CD14-positive monocyte (primary cell): ENCODE data around the gene NPAS2. TPM values are rescaled to one million over a fixed set of nuclear protein-coding genes. Genes with fewer than 3 reads are reported as not detected.

Experiments used
- DNase-seq, 3 donors: peaks; one replicate each; pipeline ENCODE4 v3.0.0-alpha.2; 2011 to 2022
- H2AFZ ChIP-seq: 2 replicates; pipeline ENCODE4 v1.6.0; 2012; ENCODE audit warnings: mild to moderate bottlenecking, low read depth, low read length, inconsistent platforms; ENCODE audit not compliant: insufficient read depth, poor library complexity, severe bottlenecking
- H3K27ac ChIP-seq, 2 donors: 1 replicate in 1 of 2; 2 replicates in 1 of 2; pipeline ENCODE4 v1.5.1; 2012 to 2013; ENCODE audit warnings: low read length in 2 of 2, control low read depth in 1 of 2, inconsistent platforms in 1 of 2, low read depth in 1 of 2, mild to moderate bottlenecking in 1 of 2
- H3K27me3 ChIP-seq, 2 donors: one replicate each; pipeline versions ENCODE4 v1.6.0 to v1.6.1; 2011 to 2013; ENCODE audit warnings: low read length in 2 of 2; ENCODE audit not compliant: control insufficient read depth in 2 of 2, insufficient read depth in 2 of 2
- H3K36me3 ChIP-seq, 2 donors: replicated peaks in 1 of 2; 1 replicate in 1 of 2; 2 replicates in 1 of 2; pipeline versions ENCODE4 v1.5.1 to v1.6.1; 2012 to 2013; ENCODE audit warnings: low read length in 2 of 2, control low read depth in 1 of 2, inconsistent platforms in 1 of 2, mild to moderate bottlenecking in 1 of 2; ENCODE audit not compliant: insufficient read depth in 2 of 2, control insufficient read depth in 1 of 2
- H3K4me1 ChIP-seq, 2 donors: 1 replicate in 1 of 2; 2 replicates in 1 of 2; pipeline versions ENCODE4 v1.5.1 to v1.6.1; 2012 to 2013; ENCODE audit warnings: low read length in 2 of 2, control low read depth in 1 of 2, inconsistent platforms in 1 of 2, mild to moderate bottlenecking in 1 of 2, moderate library complexity in 1 of 2; ENCODE audit not compliant: insufficient read depth in 2 of 2, control insufficient read depth in 1 of 2
- H3K4me2 ChIP-seq: replicated peaks from 2 replicates; pipeline ENCODE3; 2012; ENCODE audit warnings: low read length, moderate library complexity, mild to moderate bottlenecking; ENCODE audit not compliant: poor library complexity, severe bottlenecking; ENCODE audit errors: extremely low read depth
- H3K4me3 ChIP-seq, 3 experiments: fragments of 200-600 bp in 1 of 3; sonication (generic) in 1 of 3; replicated peaks in 1 of 3; 1 replicate in 2 of 3; 2 replicates in 1 of 3; pipeline ENCODE4 v1.5.1; 2011 to 2013; ENCODE audit warnings: low read length in 3 of 3, mild to moderate bottlenecking in 3 of 3, control low read depth in 2 of 3, low read depth in 2 of 3, inconsistent platforms in 1 of 3, moderate library complexity in 1 of 3
- H3K79me2 ChIP-seq: 2 replicates; pipeline ENCODE4 v1.6.0; 2012; ENCODE audit warnings: mild to moderate bottlenecking, control low read depth, inconsistent platforms, low read length, moderate library complexity; ENCODE audit not compliant: insufficient read depth
- H3K9ac ChIP-seq: 2 replicates; pipeline ENCODE4 v1.6.0; 2017; ENCODE audit warnings: low read length, mild to moderate bottlenecking; ENCODE audit not compliant: insufficient read depth, poor library complexity, severe bottlenecking
- H3K9me3 ChIP-seq, 2 donors: replicated peaks in 1 of 2; 1 replicate in 1 of 2; 2 replicates in 1 of 2; pipeline versions ENCODE4 v1.5.1 to v1.6.1; 2012 to 2013; ENCODE audit warnings: low read length in 2 of 2, control low read depth in 1 of 2; ENCODE audit not compliant: control insufficient read depth in 1 of 2, insufficient read depth in 1 of 2
- H4K20me1 ChIP-seq: 2 replicates; pipeline ENCODE4 v1.6.0; 2012; ENCODE audit warnings: mild to moderate bottlenecking, low read length, control low read depth, moderate library complexity; ENCODE audit not compliant: insufficient read depth
- H3K27ac Mint-ChIP-seq, 7 donors: one replicate each; pipeline ENCODE4 v1.8.0; 2020; ENCODE audit warnings: mild to moderate bottlenecking in 7 of 7, mixed read lengths in 7 of 7, moderate library complexity in 6 of 7, inconsistent platforms in 2 of 7
- H3K27me3 Mint-ChIP-seq, 3 donors: one replicate each; pipeline ENCODE4 v1.8.0; 2021 to 2022; ENCODE audit warnings: low read depth in 3 of 3, mild to moderate bottlenecking in 3 of 3, mixed read lengths in 3 of 3, moderate library complexity in 3 of 3, inconsistent platforms in 1 of 3
- H3K36me3 Mint-ChIP-seq, 2 donors: one replicate each; pipeline ENCODE4 v1.8.0; 2020; ENCODE audit warnings: mixed read lengths in 2 of 2, inconsistent platforms in 1 of 2, mild to moderate bottlenecking in 1 of 2
- H3K4me1 Mint-ChIP-seq: one replicate; pipeline ENCODE4 v1.8.0; 2020; ENCODE audit warnings: mild to moderate bottlenecking, mixed read lengths
- H3K4me3 Mint-ChIP-seq, 2 donors: one replicate each; pipeline ENCODE4 v1.8.0; 2020; ENCODE audit warnings: mild to moderate bottlenecking in 2 of 2, mixed read lengths in 2 of 2, moderate library complexity in 1 of 2
- H3K9me3 Mint-ChIP-seq, 7 donors: one replicate each; pipeline ENCODE4 v1.8.0; 2020 to 2022; ENCODE audit warnings: mixed read lengths in 7 of 7, mild to moderate bottlenecking in 6 of 7, moderate library complexity in 6 of 7, inconsistent platforms in 2 of 7
- WGBS: methylation state at CpG from one replicate; pipeline ENCODE4 v1.1.5; 2013; ENCODE audit warnings: missing lambda C conversion rate; ENCODE audit not compliant: insufficient coverage; 5-methylcytosine and 5-hydroxymethylcytosine counted together
- intact Hi-C, 2 donors: fragments of 100-400 bp; cut with micrococcal nuclease; formaldehyde crosslinking; loops; one replicate each; pipeline versions ENCODE4 v1.15.0 to v1.15.1; 2023
- polyA plus RNA-seq, 3 donors: library from polyadenylated mRNA; depleted of rRNA in 1 of 3; unstranded in 2 of 3; stranded (reverse) in 1 of 3; fragments of 300-500 nt in 2 of 3; fragments of >200 nt in 1 of 3; fragmentation: Illumina TruSeq in 2 of 3; gene quantifications; 1 replicate in 2 of 3; 2 replicates in 1 of 3; pipeline ENCODE4 v1.2.3, GENCODE V29; 2012 to 2021
- TF ChIP-seq, protein P1 (sequence below): fragments of 200-600 bp; IDR thresholded peaks from one replicate; pipeline ENCODE4 v1.8.0; 2022; ENCODE audit warnings: antibody characterized with exemption, mild to moderate bottlenecking

Gene NPAS2
- polyA plus RNA-seq, 3 donors: not detected

DNA sequence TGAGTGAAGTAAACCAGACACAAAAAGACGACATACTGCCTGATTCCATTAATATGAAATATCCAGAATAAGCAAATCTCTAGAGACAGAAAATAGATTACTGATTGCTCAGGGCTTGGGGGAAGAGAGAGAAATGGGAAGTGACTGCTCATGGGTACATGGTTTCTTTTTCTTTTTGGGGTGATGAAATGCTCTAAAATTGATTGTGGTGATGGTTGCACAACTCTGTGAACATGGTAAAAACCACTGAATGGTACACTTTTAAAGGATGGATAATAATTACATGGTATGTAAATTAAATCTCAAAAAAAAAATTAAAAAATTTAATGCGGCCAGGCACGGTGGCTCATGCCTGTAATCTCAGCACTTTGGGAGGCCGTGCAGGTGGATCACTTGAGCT is 221.5 kb downstream of the NPAS2 start:
- no peak overlapping the region for H3K9ac ChIP-seq
- peaks cover 48 to 60% of the 10 kb centered on the region in 2 donors for H3K4me1 ChIP-seq
- Mint-ChIP-seq H3K4me3 (peak overlapping the region; percentile 17 to 22), H3K27me3 (no peaks in the 10 kb centered on the region), H3K4me1 (peaks cover 66% of the 10 kb centered on the region), H3K36me3 (peaks cover 38 to 45% of the 10 kb centered on the region in 2 donors), H3K27ac (peak overlapping the region; percentile 50 to 89 (median 82)), H3K9me3 (peaks cover 0 to 2% (median 0%) of the 10 kb centered on the region in 7 donors)
- WGBS: 22% methylated on average over 3 of the region's 4 CpGs
- TF ChIP-seq, protein P1, sequence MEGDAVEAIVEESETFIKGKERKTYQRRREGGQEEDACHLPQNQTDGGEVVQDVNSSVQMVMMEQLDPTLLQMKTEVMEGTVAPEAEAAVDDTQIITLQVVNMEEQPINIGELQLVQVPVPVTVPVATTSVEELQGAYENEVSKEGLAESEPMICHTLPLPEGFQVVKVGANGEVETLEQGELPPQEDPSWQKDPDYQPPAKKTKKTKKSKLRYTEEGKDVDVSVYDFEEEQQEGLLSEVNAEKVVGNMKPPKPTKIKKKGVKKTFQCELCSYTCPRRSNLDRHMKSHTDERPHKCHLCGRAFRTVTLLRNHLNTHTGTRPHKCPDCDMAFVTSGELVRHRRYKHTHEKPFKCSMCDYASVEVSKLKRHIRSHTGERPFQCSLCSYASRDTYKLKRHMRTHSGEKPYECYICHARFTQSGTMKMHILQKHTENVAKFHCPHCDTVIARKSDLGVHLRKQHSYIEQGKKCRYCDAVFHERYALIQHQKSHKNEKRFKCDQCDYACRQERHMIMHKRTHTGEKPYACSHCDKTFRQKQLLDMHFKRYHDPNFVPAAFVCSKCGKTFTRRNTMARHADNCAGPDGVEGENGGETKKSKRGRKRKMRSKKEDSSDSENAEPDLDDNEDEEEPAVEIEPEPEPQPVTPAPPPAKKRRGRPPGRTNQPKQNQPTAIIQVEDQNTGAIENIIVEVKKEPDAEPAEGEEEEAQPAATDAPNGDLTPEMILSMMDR: no peak
- DNase-seq: peak; percentile 47 to 66 (median 65)
- H3K9me3 ChIP-seq: no peaks in the 10 kb centered on the region
- intact Hi-C loops: no loop called here
- H4K20me1 ChIP-seq: peaks cover 13% of the 10 kb centered on the region
- H3K4me2 ChIP-seq: peak overlapping the region; percentile 29
- peak overlapping the region in 1 of 3 experiments; percentile 45 for H3K4me3 ChIP-seq
- peak overlapping the region; percentile 28 to 78 for H3K27ac ChIP-seq
- no peaks in the 10 kb centered on the region for H3K27me3 ChIP-seq
- H2AFZ ChIP-seq: no peak overlapping the region
- H3K79me2 ChIP-seq: peaks cover 5% of the 10 kb centered on the region
- peaks cover 15 to 38% of the 10 kb centered on the region in 2 donors for H3K36me3 ChIP-seq

DNA sequence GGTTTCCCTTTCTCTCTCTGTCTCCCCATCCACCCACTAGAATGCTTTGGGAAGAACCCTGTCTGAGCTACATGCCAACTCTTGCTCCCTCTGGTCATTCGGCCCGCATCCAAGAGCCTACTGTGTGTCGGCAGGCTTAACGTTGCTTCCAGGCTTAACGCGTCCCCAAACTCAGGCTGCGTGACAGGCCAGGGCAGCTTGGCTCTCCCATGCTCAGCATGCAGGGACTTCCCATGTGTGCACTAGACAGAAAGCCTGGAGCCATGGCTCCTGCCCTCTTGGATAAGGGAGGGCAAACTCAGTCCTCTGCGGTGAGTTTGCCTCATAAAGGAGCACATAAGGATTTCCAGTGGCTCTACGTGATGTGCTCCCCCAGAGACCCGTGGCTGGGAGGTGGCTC is 225.4 kb downstream of the NPAS2 start:
- Histone ChIP-seq H3K79me2 (no peaks in the 10 kb centered on the region), H3K9me3 (no peaks in the 10 kb centered on the region), H3K36me3 (peaks cover 24 to 44% of the 10 kb centered on the region in 2 donors), H3K27ac (no peak overlapping the region), H3K9ac (no peak overlapping the region), H3K4me1 (peaks cover 28 to 38% of the 10 kb centered on the region in 2 donors), H3K4me2 (no peak overlapping the region), H2AFZ (no peak overlapping the region), H4K20me1 (peaks cover 15% of the 10 kb centered on the region), H3K4me3 (no peak overlapping the region), H3K27me3 (no peaks in the 10 kb centered on the region)
- TF ChIP-seq, protein P1: no peak
- no peaks in the 10 kb centered on the region for H3K27me3 Mint-ChIP-seq
- no peak overlapping the region for H3K27ac Mint-ChIP-seq
- WGBS: 99% methylated on average over 10 of the region's 10 CpGs
- peaks cover 0 to 2% (median 0%) of the 10 kb centered on the region in 7 donors for H3K9me3 Mint-ChIP-seq
- DNase-seq: no peak
- H3K4me1 Mint-ChIP-seq: peaks cover 45% of the 10 kb centered on the region
- no peak overlapping the region for H3K4me3 Mint-ChIP-seq
- H3K36me3 Mint-ChIP-seq: peaks cover 34 to 47% of the 10 kb centered on the region in 2 donors
- intact Hi-C loops: no loop called here

Other genes with a start within 250 kb of the NPAS2 start
- gene RPL31, start 182.2 kb downstream of the NPAS2 start, polyA plus RNA-seq: 1,000 to 10,000 TPM; 1,537 to 2,299 (median 1,998) TPM